K562 (cell line): ENCODE results near the gene HECW1.

Source experiments
- BDP1 ChIP-seq: IDR thresholded peaks from 3 replicates; pipeline ENCODE4 v1.6.1; 2011; ENCODE audit not compliant: insufficient read length, insufficient read depth
- CTCF ChIP-seq, 3 experiments: IDR thresholded peaks in 2 of 3; conservative IDR thresholded peaks in 1 of 3; 2 replicates each; pipeline ENCODE4 v1.5.1; 2011 to 2012; ENCODE audit warnings: low read length in 3 of 3, mild to moderate bottlenecking in 3 of 3, control low read depth in 2 of 3, improper control_type of control experiment in 1 of 3, inconsistent platforms in 1 of 3, low read depth in 1 of 3, mixed read lengths in 1 of 3, moderate library complexity in 1 of 3; ENCODE audit not compliant: insufficient read depth in 2 of 3
- GATAD2B ChIP-seq: fragments of 450-650 bp; IDR thresholded peaks from 2 replicates; pipeline ENCODE4 v1.6.1; 2017; ENCODE audit warnings: mild to moderate bottlenecking, borderline replicate concordance
- HDGF ChIP-seq: fragments of 450-650 bp; IDR thresholded peaks from 2 replicates; pipeline ENCODE4 v1.6.1; 2016
- USF1 ChIP-seq: sonication (generic); formaldehyde crosslinking; IDR thresholded peaks from 2 replicates; pipeline ENCODE4 v1.9.0; 2022; ENCODE audit warnings: mild to moderate bottlenecking, missing genetic modification reagents

GRCh38 chr7:43072530-43072929, 39.9 kb upstream of the HECW1 start:
- TF ChIP-seq HDGF: no peak
- TF ChIP-seq USF1 (CRISPR knock-in tag): no peak
- TF ChIP-seq GATAD2B: no peak
- no peak for TF ChIP-seq BDP1
- no peak for TF ChIP-seq CTCF (IDR thresholded peaks at IDR 0.05 in 2 of 3, conservative IDR thresholded peaks at IDR 0.05 in 1 of 3; ENCODE audit: insufficient read depth in 2 of 3, low read depth in 1 of 3, low read length in 3 of 3)
